Measurements from ENCODE around the gene AP1S3.
"Not testable (repeated sequence)": the region's sequence is repeated elsewhere in the genome, so short reads cannot be mapped to it uniquely, and the experiment has no call there.

AP1S3 gene

GRCh38 chr2:223853425-223853837, 16.0 kb upstream of the AP1S3 start:
- no peak for DNase-seq (ENCODE audit: low read depth, low spot score)

- DNase-seq (ENCODE audit: low read depth, low spot score), result no peak
These were observed 15.0 kb upstream of the AP1S3 start for GRCh38 chr2:223852281-223852795.

- DNase-seq (ENCODE audit: low read depth, low spot score), result no peak
These were observed 10.0 kb upstream of the AP1S3 start for GRCh38 chr2:223847410-223847809.

- DNase-seq (ENCODE audit: low read depth, low spot score), result no peak
These were observed 9.1 kb upstream of the AP1S3 start for GRCh38 chr2:223846515-223846914.

- no peak for DNase-seq (ENCODE audit: low read depth, low spot score)
These were observed 4.2 kb upstream of the AP1S3 start for GRCh38 chr2:223841436-223842190.

GRCh38 chr2:223835701-223836532, 1.5 kb downstream of the AP1S3 start:
- DNase-seq (ENCODE audit: low read depth, low spot score), result no peak

GRCh38 chr2:223834431-223834830, 3.0 kb downstream of the AP1S3 start:
- DNase-seq (ENCODE audit: low read depth, low spot score), result no peak

GRCh38 chr2:223832241-223832903, 5.0 kb downstream of the AP1S3 start:
- no peak for DNase-seq (ENCODE audit: low read depth, low spot score)

- DNase-seq (ENCODE audit: low read depth, low spot score), result no peak
These were observed 8.3 kb downstream of the AP1S3 start for GRCh38 chr2:223829128-223829527.

GRCh38 chr2:223828314-223828713, 9.1 kb downstream of the AP1S3 start:
- no peak for DNase-seq (ENCODE audit: low read depth, low spot score)

GRCh38 chr2:223826995-223827394, 10.4 kb downstream of the AP1S3 start:
- DNase-seq (ENCODE audit: low read depth, low spot score), result no peak

DNA sequence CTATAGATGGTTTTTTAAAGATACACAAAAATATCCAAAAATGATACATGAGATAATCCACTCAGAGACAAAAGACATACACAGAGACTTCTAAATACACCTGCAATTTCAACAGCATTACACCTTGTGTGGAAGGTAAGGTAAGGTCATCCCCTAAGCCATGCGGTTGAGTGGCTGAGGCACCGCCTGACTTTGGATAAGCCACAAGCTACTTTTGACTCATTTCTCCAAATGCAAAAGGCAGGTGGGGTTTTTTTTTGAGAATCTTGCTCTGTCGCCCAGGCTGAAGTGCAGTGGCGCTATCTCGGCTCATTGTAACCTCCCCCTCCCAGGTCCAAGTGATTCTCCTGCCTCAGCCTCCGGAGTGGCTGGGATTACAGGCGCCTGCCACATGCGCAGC, 13.1 kb downstream of the AP1S3 start:
- DNase-seq (ENCODE audit: low read depth, low spot score), result no peak

GRCh38 chr2:223822818-223823217, 14.6 kb downstream of the AP1S3 start:
- DNase-seq (ENCODE audit: low read depth, low spot score), result no peak

- no peak for DNase-seq (ENCODE audit: low read depth, low spot score)
These were observed 16.8 kb downstream of the AP1S3 start for GRCh38 chr2:223820549-223820948.

GRCh38 chr2:223819891-223820290, 17.5 kb downstream of the AP1S3 start:
- no peak for DNase-seq (ENCODE audit: low read depth, low spot score)

DNA sequence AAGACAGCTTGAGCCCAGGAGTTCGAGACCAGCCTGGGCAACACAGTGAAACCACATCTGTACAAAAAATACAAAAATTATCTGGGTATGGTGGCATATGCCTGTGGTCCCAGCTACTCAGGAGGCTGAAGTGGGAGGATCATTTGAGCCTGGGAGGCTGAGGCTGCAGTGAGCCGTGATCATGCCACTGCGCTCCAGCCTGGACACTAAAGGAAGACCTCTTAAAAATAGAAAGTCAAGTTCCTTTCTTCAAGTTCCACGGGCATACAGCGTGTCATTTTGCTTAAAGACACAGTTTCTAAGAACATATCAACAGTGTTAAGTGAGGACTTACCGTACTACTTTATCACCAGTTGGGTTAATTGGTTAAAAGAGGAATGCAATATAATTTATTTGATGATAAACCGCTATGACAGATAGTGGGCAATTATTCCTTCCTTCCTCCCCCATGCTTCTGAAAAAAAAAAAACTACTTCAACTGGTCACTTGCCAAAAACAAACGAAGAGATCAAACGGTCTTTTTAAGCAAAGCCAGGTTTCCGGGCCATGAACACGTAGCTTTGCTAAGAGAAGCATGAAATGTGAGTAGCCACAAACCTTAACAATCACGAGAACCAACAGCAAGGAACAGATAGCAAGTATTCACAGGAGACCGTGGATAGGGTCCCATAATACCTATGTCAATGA, 21.4 kb downstream of the AP1S3 start:
- DNase-seq (ENCODE audit: low read depth, low spot score), result no peak

GRCh38 chr2:223815186-223815883, 22.0 kb downstream of the AP1S3 start:
- no peak for DNase-seq (ENCODE audit: low read depth, low spot score)

DNA sequence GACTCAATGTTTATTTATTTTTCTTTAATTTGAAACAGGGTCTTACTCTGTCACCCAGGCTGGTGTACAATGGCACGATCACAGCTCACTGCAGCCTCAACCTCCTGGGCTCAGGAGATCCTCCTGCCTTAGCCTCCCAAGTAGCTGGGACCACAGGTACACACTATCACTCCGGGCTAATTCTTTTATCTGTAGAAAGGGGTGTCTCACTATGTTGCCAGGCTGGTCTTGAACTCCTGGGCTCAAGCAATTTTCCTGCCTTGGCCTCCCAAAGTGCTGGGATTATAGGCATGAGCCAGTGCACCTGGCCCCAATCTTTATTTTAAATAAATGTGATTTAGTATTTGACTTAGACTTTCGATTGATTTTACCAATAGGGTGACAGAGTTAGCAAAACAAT, 22.6 kb downstream of the AP1S3 start:
- DNase-seq (ENCODE audit: low read depth, low spot score), result not testable (repeated sequence)

DNA sequence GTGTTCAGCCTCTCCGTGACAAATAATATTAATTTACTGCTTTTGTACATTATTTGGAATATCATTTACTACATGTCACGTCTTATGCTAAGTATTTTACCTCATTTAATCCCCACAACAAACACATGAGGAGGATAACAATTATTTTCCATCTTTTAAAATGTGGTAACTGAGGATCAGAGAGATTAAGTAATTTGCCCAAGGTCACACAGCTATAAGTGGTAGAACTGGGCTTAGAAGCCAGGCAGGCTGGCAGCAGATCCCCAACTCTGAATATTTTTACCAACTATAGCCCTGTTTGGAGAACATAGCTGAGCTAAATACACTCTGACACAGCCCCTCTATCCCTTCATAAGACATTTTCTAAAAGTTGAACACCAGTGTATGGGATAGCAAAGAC, 24.1 kb downstream of the AP1S3 start:
- no peak for DNase-seq (ENCODE audit: low read depth, low spot score)

- no peak for DNase-seq (ENCODE audit: low read depth, low spot score)
These were observed 25.6 kb downstream of the AP1S3 start for GRCh38 chr2:223811757-223812156.

DNA sequence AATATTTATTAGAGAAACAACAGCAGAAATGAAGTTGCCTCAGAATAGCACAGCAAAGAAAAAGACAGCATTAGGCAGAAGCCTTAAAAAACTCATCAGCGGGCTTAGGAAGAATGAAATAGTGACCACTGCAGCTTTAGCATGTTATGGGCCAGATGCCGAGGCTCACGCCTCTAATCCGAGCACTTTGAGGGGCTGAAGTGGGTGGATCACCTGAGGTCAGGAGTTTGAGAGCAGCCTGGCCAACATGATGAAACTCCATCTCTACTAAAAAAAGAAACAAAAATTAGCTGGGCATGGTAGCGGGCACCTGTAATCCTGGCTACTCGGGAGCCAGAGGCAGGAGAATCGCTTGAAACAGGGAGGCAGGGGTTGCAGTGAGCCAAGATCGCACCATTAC, 32.4 kb downstream of the AP1S3 start:
- DNase-seq (ENCODE audit: low read depth, low spot score), result no peak
